NCI-H510A treated with DMSO at 0.1 percent for 48 hours (cell line): ENCODE data around the gene LPP.

Experiments used
- DNase-seq: peaks from one replicate; lab custom pipeline; 2025; lab: John Stamatoyannopoulos, UW

The LPP gene

DNA sequence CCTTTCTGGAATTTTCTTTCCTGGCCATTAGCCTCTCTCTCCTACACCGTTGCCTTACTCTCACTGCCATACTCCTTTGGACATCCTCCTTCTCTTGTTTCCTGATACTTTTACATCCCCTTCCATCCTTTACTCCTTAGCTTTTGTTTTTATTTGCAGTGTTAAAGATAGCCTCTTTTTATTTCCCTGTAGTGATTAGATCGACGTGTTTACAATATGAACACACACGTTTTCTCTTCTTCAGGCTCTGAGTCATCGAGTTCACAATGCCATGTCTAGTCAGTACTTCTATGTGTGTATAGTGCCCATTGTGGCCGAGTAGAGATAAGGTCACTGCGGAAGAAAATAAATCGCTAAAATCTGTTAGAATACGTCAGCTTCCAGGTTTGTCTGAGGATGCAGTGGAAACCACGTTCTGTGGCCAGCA is 208.5 kb downstream of the LPP start:
- DNase-seq: no peak

DNA sequence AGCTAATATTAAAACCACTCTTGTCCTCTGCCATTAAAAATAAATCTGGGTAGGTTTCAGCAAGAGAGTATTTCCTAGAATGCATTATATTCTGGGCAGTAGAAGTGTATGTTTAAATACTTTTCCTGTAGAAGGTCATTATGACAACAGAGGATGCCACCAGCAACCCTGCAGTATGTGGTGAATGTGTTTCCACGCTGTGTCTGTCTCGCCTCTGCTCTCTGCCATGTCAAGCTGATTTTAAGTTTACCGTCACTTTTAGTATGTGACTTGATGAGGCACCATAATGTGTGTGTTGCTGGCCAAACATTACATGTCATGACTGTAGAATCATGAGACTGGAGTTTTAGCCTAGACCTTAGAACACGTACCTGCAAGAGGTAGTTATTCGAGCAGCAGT is 211.2 kb downstream of the LPP start:
- no peak for DNase-seq

DNA sequence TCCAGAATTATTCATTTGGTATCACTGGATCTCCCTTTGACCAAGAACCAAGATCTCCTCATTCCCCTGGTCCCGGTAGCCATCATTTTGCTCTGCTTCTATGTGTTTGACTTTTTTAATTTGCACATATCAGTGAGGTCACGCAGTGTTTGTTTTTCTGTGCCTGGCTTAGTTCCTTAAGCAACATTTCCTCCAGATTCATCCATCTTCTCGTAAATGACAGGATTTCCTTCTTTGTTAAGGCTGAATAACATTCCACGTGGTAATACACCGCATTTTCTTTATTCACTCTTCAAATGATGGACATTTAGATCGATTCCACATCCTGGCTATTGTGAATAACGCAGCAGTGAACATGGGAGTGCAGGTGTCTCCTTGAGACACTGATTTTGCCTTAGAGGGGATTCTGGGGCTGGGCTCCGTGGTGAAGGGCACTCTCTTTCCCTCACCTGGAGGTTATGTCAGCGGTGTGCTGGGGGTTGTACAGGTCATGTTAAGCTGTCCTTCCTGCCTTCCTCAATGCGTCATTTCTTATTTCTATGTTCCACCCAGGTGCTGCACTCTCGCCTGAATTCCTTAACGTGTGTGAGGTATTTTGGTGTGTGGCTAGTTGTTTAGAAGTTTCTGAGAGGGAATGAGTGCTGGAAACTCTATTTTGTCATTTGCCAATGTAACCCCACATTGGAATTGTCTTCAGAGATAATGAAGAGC is 212.2 kb downstream of the LPP start:
- DNase-seq: no peak

DNA sequence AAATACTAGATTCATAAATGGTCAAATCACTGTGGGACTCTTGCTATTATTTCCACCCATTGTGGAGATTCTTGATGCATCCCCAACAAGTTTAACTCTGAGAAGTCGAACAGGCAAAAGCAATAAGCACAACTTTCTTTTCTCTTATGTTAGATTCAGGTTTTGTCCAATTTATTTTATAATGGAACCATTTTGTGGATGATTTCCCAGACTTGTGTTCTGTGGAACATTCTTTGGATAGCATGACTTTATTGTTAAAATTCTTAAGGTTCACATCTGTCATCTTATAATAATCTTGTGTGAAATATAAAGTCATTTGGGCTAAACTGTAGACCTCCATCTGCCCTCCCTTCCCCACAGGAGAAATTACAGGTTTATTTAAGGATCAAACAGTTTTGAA is 213.7 kb downstream of the LPP start:
- DNase-seq: no peak

GRCh38 chr3:188369526-188369925 is 215.6 kb downstream of the LPP start:
- DNase-seq: no peak

DNA sequence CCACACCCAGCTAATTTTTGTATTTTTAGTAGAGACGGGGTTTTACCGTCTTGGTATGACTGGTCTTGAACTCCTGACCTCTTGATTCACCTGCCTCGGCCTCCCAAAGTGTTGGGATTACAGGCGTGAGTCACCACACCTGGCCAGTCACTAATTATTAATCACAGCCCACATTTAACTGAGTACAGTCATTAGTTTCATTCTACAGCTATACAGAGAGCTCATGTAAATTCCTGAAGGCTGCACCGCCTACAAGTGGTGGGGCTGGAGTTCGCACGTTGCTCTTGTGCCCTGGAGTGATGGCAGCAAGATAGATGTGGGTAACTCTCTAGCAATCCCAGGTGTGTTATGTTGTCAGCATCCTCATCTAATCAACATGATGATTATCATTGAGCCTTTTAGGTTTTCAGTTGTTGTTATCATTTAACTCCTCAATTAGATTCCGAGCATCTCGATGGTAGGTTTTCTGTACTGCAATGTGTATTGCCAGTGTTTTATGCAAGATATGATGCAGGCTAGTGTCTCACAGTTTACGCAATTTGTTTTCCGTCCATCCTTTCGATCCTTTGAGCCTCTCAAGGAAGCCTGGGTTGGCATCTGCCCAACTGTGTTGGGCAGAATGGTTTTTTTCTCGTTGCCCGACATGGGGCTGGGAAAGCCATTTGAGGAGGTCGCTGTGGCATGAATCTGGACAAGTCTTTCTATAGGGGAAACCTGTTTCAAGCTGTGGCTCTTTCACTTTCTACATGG is 216.3 kb downstream of the LPP start:
- DNase-seq: no peak

GRCh38 chr3:188378786-188379185 is 224.8 kb downstream of the LPP start:
- DNase-seq: no peak

DNA sequence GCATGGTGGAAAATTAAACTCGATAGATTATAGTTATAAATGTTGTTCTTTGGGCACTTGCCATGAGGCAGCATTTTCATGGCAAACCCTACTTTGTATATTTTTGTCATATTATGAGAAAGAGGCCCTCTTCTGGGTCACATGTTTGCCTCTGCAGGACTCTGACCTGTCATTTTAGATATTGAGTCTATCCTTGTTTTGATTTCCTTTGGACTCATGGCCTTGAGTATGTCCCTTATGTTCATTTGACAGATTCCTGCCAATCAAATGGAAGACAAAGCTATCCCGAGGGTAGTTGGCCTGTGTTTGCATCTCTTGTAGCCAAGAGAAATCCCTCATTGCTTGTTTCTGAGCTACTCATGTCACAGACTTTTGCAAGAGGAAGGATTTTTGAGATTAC is 226.3 kb downstream of the LPP start:
- DNase-seq: no peak

GRCh38 chr3:188380722-188381121 is 226.8 kb downstream of the LPP start:
- no peak for DNase-seq

- DNase-seq: no peak
Measured at GRCh38 chr3:188383748-188384147, 229.8 kb downstream of the LPP start.

- no peak for DNase-seq
Measured at GRCh38 chr3:188385295-188385694, 231.3 kb downstream of the LPP start.

DNA sequence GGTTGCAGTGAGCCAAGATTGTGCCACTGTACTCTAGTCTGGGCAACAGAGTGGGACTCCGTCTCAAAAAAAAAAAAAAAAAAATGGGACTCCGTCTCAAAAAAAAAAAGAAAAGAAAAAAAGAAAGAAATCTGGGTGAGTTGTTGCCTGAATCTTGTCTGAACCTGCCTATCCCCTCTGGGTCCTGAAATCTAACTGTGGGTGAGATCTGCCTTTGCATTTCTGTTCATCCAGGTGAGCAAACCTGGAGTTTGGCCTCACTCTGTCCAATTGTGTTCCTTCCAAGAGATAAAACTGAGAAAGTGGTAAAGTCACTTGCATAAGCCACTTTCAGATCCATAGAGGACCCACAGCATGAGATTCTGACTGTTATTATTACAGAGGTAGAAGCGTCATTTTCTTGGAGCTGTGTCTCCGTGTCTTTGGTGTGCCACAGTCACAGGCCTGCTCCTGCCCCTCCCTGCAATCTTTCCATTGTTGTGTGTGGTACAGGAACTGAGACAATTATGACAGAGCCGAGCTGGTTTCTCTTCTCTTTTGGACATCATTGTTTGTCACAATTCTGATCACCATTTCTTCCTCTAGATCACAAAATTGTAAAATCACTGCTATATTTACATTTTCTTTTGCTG is 235.9 kb downstream of the LPP start:
- no peak for DNase-seq

GRCh38 chr3:188390343-188390718 is 236.4 kb downstream of the LPP start:
- no peak for DNase-seq

GRCh38 chr3:188390775-188391443 is 237.0 kb downstream of the LPP start:
- DNase-seq: no peak

- no peak for DNase-seq
Measured at GRCh38 chr3:188391592-188391991, 237.6 kb downstream of the LPP start.

GRCh38 chr3:188392076-188392475 is 238.1 kb downstream of the LPP start:
- no peak for DNase-seq

- DNase-seq: no peak
Measured at GRCh38 chr3:188394623-188395022, 240.7 kb downstream of the LPP start.

- peak; percentile 36 for DNase-seq
Measured at GRCh38 chr3:188396251-188396650, 242.3 kb downstream of the LPP start.

DNA sequence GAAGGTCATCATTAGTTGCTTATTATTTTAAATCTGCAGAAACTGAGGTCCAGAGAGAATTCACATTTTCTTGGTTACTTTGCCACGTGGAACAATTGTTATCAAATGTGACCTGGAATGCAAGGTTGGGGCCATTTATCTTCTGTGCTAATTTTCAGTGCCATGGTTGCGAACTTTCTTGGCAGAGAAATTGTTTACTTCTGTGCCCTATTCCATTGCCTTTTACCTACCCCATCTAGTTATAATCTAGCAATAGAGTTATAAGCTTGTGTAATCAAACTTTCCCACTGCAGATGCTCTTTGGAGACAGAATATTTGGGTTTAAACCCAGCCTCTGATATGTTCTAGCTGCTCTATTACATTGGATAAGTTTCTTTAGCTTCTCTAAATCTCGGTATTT is 242.9 kb downstream of the LPP start:
- DNase-seq: no peak

DNA sequence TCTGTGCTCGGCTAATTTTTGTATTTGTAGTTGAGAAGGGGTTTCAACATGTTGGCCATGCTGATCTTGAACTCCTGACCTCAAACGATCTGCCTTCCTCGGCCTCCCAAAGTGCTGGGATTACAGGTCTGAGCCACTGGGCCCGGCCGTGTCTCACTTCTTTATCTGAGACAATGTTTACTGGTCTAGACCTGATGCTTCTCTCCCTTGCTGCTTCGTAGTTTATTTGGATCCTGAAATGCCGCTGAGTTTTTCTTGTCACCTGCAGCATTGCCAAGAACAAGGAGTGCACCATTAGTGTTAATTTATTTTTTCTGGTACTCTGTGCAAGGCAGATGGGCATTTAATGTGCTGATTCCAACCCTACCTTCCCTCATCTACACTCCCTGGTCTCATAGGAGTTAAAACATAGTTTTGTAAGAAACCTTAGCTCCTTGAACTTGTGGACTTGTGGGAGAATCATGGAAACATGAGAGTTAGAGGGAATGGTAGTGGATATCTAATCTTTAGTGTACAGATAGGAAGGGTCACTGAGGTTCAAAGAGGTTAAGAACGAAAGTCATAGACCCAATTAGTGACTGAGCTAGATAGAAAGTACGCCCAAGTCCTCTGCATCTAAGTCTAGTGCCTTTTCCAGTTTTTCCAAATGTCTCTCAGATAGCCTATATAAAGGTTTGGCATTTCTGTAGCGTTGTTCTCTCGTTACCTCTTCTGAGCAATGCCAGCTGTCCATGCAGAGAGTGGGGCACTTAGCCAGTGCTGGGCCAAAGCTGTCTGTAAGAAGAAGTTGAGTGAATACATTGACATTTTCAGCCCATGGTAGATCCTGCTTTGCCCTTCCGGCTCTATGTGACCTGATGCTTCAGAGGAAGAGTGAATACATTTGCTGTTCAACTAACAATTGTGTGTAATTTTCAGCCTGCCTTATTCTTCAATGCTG is 244.1 kb downstream of the LPP start:
- DNase-seq: no peak

GRCh38 chr3:188400494-188401243 is 246.7 kb downstream of the LPP start:
- DNase-seq: no peak
